ENCODE measurements around the gene RAPGEFL1. TPM values are rescaled to one million over a fixed set of nuclear protein-coding genes. Genes with fewer than 3 reads are reported as not detected.

Gene RAPGEFL1
- total RNA-seq, 1 donor from 2014 or later, result 7.0 TPM

DNA sequence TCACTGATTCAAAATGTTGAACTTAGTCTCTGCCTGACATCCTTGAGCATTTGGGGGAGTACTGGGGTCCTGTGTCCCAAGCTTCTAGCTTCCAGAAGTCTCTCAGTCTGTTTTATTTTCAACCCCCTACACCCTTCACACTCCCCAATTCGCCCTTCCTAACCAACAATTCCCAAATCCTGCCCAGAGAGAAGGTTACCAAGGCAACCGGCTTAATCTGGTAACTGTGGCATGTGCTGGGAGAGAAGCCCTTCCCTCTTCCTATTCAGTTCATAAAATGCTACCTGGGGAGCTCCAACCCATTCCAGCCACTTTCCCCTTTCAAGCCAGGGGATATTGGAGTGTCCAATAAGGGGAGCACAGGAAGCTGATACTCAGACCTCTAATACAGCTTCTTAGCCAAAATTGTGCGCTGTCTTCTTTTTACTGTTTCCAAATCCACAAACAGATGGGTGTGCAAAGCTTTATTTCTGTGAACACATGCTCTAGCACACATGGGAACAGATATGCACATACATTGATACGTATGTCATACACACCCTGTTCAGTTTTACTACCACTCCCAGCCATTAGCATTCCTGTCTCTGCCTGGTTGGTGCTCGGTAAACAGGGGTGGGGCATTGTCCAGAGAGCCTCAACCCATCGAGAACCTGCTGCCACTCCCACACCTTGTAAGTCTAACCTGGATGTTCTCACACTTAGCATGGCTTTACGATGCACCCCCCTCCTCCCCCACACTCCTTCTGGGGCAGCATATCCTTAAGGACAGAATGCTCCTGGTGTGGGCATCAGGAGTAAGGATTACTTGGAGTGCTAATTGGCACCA, 1.1 kb upstream of the RAPGEFL1 start:
- Mint-ChIP-seq H3K4me3 (no peak overlapping the region), H3K36me3 (ENCODE audit: low read depth) (peaks cover 38% of the 10 kb centered on the region), H3K27ac (no peak overlapping the region), H3K27me3 (no peaks in the 10 kb centered on the region), H3K4me1 (peaks cover 10% of the 10 kb centered on the region), H3K9me3 (no peaks in the 10 kb centered on the region)
- POLR2A ChIA-PET, result interaction anchor here (0.6 to 1.4 kb wide), 6 partner anchors 10 to 76 kb away, joined by 3 to 4 read pairs (median 3); partner anchors contain the start of gene NR1D1
- intact Hi-C loops (cut with micrococcal nuclease), result no loop called here
- DNase-seq (no peak), ATAC-seq (ENCODE audit: low read depth) (no peak)
- CTCF ChIA-PET, result interaction anchor here (1.4 kb wide), 1 partner anchor 148 kb away, joined by 4 read pairs; no protein-coding TSS in a partner anchor
- TF ChIP-seq, protein P1, sequence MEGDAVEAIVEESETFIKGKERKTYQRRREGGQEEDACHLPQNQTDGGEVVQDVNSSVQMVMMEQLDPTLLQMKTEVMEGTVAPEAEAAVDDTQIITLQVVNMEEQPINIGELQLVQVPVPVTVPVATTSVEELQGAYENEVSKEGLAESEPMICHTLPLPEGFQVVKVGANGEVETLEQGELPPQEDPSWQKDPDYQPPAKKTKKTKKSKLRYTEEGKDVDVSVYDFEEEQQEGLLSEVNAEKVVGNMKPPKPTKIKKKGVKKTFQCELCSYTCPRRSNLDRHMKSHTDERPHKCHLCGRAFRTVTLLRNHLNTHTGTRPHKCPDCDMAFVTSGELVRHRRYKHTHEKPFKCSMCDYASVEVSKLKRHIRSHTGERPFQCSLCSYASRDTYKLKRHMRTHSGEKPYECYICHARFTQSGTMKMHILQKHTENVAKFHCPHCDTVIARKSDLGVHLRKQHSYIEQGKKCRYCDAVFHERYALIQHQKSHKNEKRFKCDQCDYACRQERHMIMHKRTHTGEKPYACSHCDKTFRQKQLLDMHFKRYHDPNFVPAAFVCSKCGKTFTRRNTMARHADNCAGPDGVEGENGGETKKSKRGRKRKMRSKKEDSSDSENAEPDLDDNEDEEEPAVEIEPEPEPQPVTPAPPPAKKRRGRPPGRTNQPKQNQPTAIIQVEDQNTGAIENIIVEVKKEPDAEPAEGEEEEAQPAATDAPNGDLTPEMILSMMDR (IDR thresholded peaks at IDR 0.05), result no peak

DNA sequence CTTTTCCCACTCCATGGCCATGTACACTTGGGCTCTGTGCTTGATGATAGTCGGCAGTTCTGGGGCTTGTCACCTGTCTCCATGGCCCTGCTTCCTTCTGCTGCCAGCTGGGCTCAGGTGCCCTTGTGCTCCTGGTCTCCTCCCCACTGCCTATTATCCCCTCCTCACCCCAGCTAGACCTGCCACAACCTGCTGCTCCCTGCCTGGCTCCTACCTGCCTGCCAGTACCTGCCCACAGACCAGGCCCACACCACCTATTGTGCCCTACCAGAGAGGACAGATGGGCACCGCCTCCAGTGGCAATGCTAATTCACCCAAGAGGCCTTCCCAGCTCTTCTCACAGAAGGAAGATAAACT, 538 bp upstream of the RAPGEFL1 start:
- no peak for DNase-seq
- intact Hi-C loops (cut with micrococcal nuclease), result loop anchor here (1.0 kb wide), 1 partner anchor 15 kb away; no protein-coding TSS in a partner anchor
- TF ChIP-seq, protein P1 (IDR thresholded peaks at IDR 0.05), result no peak
- Mint-ChIP-seq H3K9me3 (no peaks in the 10 kb centered on the region), H3K4me3 (no peak overlapping the region), H3K27me3 (no peaks in the 10 kb centered on the region), H3K36me3 (ENCODE audit: low read depth) (peaks cover 32% of the 10 kb centered on the region), H3K4me1 (peaks cover 10% of the 10 kb centered on the region), H3K27ac (no peak overlapping the region)
- ATAC-seq (ENCODE audit: low read depth), result peak; percentile 5
- POLR2A ChIA-PET, result interaction anchor here (0.5 to 1.4 kb wide), 4 partner anchors 19 to 136 kb away, joined by 3 to 4 read pairs (median 4); partner anchors contain the start of gene NR1D1
- CTCF ChIA-PET, result no interaction called here

DNA sequence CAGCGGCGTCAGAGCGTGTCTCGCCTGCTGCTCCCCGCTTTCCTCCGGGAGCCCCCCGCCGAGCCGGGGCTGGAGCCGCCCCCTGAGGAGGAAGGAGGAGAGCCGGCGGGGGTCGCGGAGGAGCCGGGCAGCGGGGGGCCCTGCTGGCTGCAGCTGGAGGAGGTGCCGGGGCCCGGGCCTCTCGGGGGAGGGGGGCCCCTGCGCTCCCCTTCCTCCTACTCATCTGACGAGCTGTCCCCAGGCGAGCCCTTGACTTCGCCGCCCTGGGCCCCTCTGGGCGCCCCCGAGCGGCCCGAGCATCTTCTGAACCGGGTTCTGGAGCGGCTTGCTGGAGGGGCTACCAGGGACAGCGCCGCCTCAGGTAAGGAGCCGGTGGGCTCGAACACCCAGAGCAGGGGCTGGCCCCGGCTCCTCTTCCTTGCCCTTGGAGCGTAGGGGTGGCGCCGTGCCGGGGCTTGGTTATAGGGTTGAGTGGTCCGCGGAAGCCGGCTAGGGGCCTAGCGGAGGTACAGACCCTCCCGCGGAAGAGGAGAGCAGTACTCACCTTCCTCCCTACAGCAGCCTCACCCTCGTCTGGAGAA, 841 bp downstream of the RAPGEFL1 start:
- TF ChIP-seq, protein P1 (IDR thresholded peaks at IDR 0.05), result no peak
- Mint-ChIP-seq H3K27ac (no peak overlapping the region), H3K36me3 (ENCODE audit: low read depth) (peaks cover 20% of the 10 kb centered on the region), H3K9me3 (no peaks in the 10 kb centered on the region), H3K4me3 (peak overlapping the region; percentile 42), H3K4me1 (peaks cover 10% of the 10 kb centered on the region), H3K27me3 (no peaks in the 10 kb centered on the region)
- ChIA-PET CTCF (no interaction called here), POLR2A (interaction anchor here (0.6 to 0.9 kb wide), 2 partner anchors 13 to 58 kb away, joined by 3 to 4 read pairs; no protein-coding TSS in a partner anchor)
- ATAC-seq (ENCODE audit: low read depth), result no peak
- DNase-seq, result peak; percentile 27
- intact Hi-C loops (cut with micrococcal nuclease), result no loop called here

GRCh38 chr17:40178660-40179059, 1.4 kb downstream of the RAPGEFL1 start:
- intact Hi-C loops (cut with micrococcal nuclease), result no loop called here
- ChIA-PET POLR2A (interaction anchor here (0.6 to 0.9 kb wide), 4 partner anchors 13 to 572 kb away, joined by 3 to 6 read pairs (median 4); no protein-coding TSS in a partner anchor), CTCF (interaction anchor here (1.2 kb wide), 2 partner anchors 9 to 65 kb away, joined by 3 read pairs; no protein-coding TSS in a partner anchor)
- Mint-ChIP-seq H3K36me3 (ENCODE audit: low read depth) (peaks cover 15% of the 10 kb centered on the region), H3K4me3 (peak overlapping the region; percentile 42), H3K27me3 (no peaks in the 10 kb centered on the region), H3K9me3 (no peaks in the 10 kb centered on the region), H3K27ac (no peak overlapping the region), H3K4me1 (peaks cover 10% of the 10 kb centered on the region)
- no peak for ATAC-seq (ENCODE audit: low read depth)
- TF ChIP-seq, protein P1 (IDR thresholded peaks at IDR 0.05), result no peak
- DNase-seq, result no peak
